GM18526 (cell line): Measurements from ENCODE around the gene TMEM51.

ENCODE experiments used
- POLR2A ChIP-seq: IDR thresholded peaks from 3 replicates; pipeline ENCODE4 v1.6.1; 2011; ENCODE audit not compliant: insufficient read length; ENCODE audit errors: extremely low read depth

TMEM51 gene

GRCh38 chr1:15262003-15262377 is 108.4 kb downstream of the TMEM51 start:
- TF ChIP-seq POLR2A, result no peak

- no peak for TF ChIP-seq POLR2A
Measured at GRCh38 chr1:15262706-15263105, 109.2 kb downstream of the TMEM51 start.

GRCh38 chr1:15264769-15265168 is 111.2 kb downstream of the TMEM51 start:
- TF ChIP-seq POLR2A, result no peak
